K562 (cell line): Measurements from ENCODE around the gene CFAP251. TPM values are rescaled to one million over a fixed set of nuclear protein-coding genes. Genes with fewer than 3 reads are reported as not detected.

Experiments
- ATAC-seq: fragments of 200-7000 bp; cut with Tn5 transposase; 3 replicates; pipeline ENCODE4 v1.9.1; 2020; ENCODE audit warnings: moderate library complexity
- BruUV-seq: library from RNA; stranded (reverse); fragments of 400-500 nt; replicated peaks from 2 replicates; lab custom pipeline; 2021; lab: Mats Ljungman, UMichigan
- CTCF ChIA-PET: fragments of 300-600 bp; formaldehyde crosslinking; extraction: SDS; loops from one replicate; lab custom pipeline; 2021; ENCODE audit warnings: low intra/inter-chr PET ratio; lab: Yijun Ruan, JAX
- POLR2A ChIA-PET: fragments of 300-600, 350-650 bp; sonication (Branson Sonifier 250); formaldehyde crosslinking; extraction: SDS; loops from one replicate; lab custom pipeline; 2021; ENCODE audit warnings: antibody characterized with exemption, inconsistent platforms; lab: Yijun Ruan, JAX
- DNase-seq, 4 experiments: peaks; one replicate each; pipeline versions ENCODE4 v3.0.0 to v3.0.0-alpha.2; 2011 to 2018; ENCODE audit warnings: low spot score in 3 of 4, mixed read lengths in 3 of 4; ENCODE audit errors: extremely low read depth in 1 of 4
- FAIRE-seq: peaks from 2 replicates; lab custom pipeline; 2011; peaks lifted over from hg19 to GRCh38; lab: Jason Lieb, UNC
- H2AFZ ChIP-seq: 2 replicates; pipeline ENCODE4 v1.6.0; 2011; ENCODE audit warnings: low read depth, low read length, control low read depth, inconsistent platforms
- H3K27ac ChIP-seq: fragments of 200-600 bp; 3 replicates; pipeline ENCODE4 v1.8.0; 2011; ENCODE audit warnings: low read depth, mild to moderate bottlenecking, control low read depth, inconsistent platforms, low read length, moderate library complexity, mixed read lengths; ENCODE audit errors: extremely low read depth
- H3K27me3 ChIP-seq, 2 experiments: fragments of 300-600 bp in 1 of 2; 2 replicates in 1 of 2; 3 replicates in 1 of 2; pipeline versions ENCODE4 v1.6.0 to v1.8.0; 2011; ENCODE audit warnings: inconsistent platforms in 2 of 2, low read length in 2 of 2, mild to moderate bottlenecking in 1 of 2, mixed read lengths in 1 of 2, moderate library complexity in 1 of 2; ENCODE audit not compliant: control insufficient read depth in 2 of 2, insufficient read depth in 2 of 2
- H3K36me3 ChIP-seq: fragments of 300-600 bp; 3 replicates; pipeline ENCODE4 v1.8.0; 2011; ENCODE audit warnings: mild to moderate bottlenecking, low read length, inconsistent platforms; ENCODE audit not compliant: control insufficient read depth, insufficient read depth
- H3K4me1 ChIP-seq, 2 experiments: fragments of 200-600 bp in 1 of 2; replicated peaks in 1 of 2; 2 replicates in 1 of 2; 3 replicates in 1 of 2; pipeline versions ENCODE4 v1.5.1 to v1.8.0; 2011; ENCODE audit warnings: inconsistent platforms in 2 of 2, low read length in 2 of 2, mild to moderate bottlenecking in 1 of 2, mixed read lengths in 1 of 2, moderate library complexity in 1 of 2; ENCODE audit not compliant: control insufficient read depth in 2 of 2, insufficient read depth in 2 of 2
- H3K4me2 ChIP-seq: 2 replicates; pipeline ENCODE4 v1.6.1; 2011; ENCODE audit warnings: low read length, control low read depth, inconsistent platforms, mixed read lengths; ENCODE audit not compliant: insufficient read depth
- H3K4me3 ChIP-seq: fragments of 200-600 bp; sonication (generic), shearing (Covaris generic); 2 replicates; pipeline ENCODE4 v1.5.1; 2016; ENCODE audit warnings: control low read depth, inconsistent platforms
- H3K79me2 ChIP-seq: fragments of 200-600 bp; 3 replicates; pipeline ENCODE4 v1.8.0; 2011; ENCODE audit warnings: low read length, inconsistent platforms; ENCODE audit not compliant: control insufficient read depth, insufficient read depth
- H3K9ac ChIP-seq, 2 experiments: 2 replicates each; pipeline versions ENCODE4 v1.6.0 to v1.6.1; 2011; ENCODE audit warnings: low read depth in 2 of 2, low read length in 2 of 2, control low read depth in 1 of 2, inconsistent platforms in 1 of 2, mild to moderate bottlenecking in 1 of 2, mixed read lengths in 1 of 2; ENCODE audit not compliant: insufficient read depth in 1 of 2
- H3K9me1 ChIP-seq: one replicate; pipeline ENCODE4 v1.6.0; 2011; ENCODE audit warnings: inconsistent platforms, mild to moderate bottlenecking, low read length, moderate library complexity; ENCODE audit not compliant: control insufficient read depth, insufficient read depth
- H3K9me3 ChIP-seq: replicated peaks from 2 replicates; pipeline ENCODE4 v1.5.1; 2011; ENCODE audit warnings: low read depth, low read length, inconsistent platforms; ENCODE audit not compliant: control insufficient read depth, insufficient read depth
- H4K20me1 ChIP-seq: replicated peaks from 2 replicates; pipeline ENCODE4 v1.6.1; 2011; ENCODE audit warnings: low read length, inconsistent platforms, mixed read lengths; ENCODE audit not compliant: control insufficient read depth, insufficient read depth
- AFF4 ChIP-seq: sonication (generic); formaldehyde crosslinking; IDR thresholded peaks from 2 replicates; pipeline ENCODE4 v1.8.0; 2023; ENCODE audit warnings: mild to moderate bottlenecking, missing genetic modification reagents
- ZNF121 ChIP-seq: sonication (generic); formaldehyde crosslinking; conservative IDR thresholded peaks from 2 replicates; pipeline ENCODE4 v1.8.0; 2022; ENCODE audit warnings: missing genetic modification reagents
- WGBS: fragments of 100-300 bp; shearing (Covaris generic); methylation state at CpG from one replicate; pipeline ENCODE4 v1.1.6; 2016; ENCODE audit warnings: low coverage, mixed read lengths; ENCODE audit not compliant: insufficient coverage; ENCODE audit errors: missing lambda C conversion rate; 5-methylcytosine and 5-hydroxymethylcytosine counted together
- in situ Hi-C: fragments of 300-500 bp; cut with MboI; formaldehyde crosslinking; loops from 4 replicates; pipeline ENCODE4 v1.15.0; 2018; ENCODE audit warnings: inconsistent platforms, mixed read lengths
- intact Hi-C: fragments of 100-400 bp; cut with micrococcal nuclease; formaldehyde crosslinking; loops from 2 replicates; pipeline ENCODE4 v1.14.2; 2022
- polyA plus RNA-seq, 8 experiments: library from polyadenylated mRNA; depleted of rRNA in 4 of 8; stranded (reverse) in 5 of 8; unstranded in 3 of 8; fragments of >200 nt; fragmentation: Nextera tagmentation in 2 of 8; fragmentation: Illumina TruSeq in 1 of 8; extraction: Ambion mirVana in 2 of 8; extraction: Trizol in 1 of 8; gene quantifications; 2 replicates each; pipeline versions ENCODE4 v1.2.1 to v1.2.3, GENCODE V29; 2011 to 2014; ENCODE audit warnings: inconsistent platforms in 1 of 8, missing spikeins in 1 of 8
- total RNA-seq, 7 experiments: library from RNA; depleted of rRNA in 6 of 7; stranded (reverse); fragments of >200 nt in 6 of 7; fragmentation: Illumina TruSeq in 2 of 7; extraction: Trizol in 2 of 7; gene quantifications; 2 replicates each; pipeline versions ENCODE4 v1.2.1 to v1.2.3, GENCODE V29; 2011 to 2021; ENCODE audit warnings: low replicate concordance in 1 of 7

The CFAP251 gene
- total and polyA plus RNA-seq, 9 of the 15 experiments (the other 6 are each of a cell fraction or from before 2014, with no cell fraction given): 16.6 to 31.0 (median 19.1) TPM

GRCh38 chr12:122036153-122036552 is 117.8 kb downstream of the CFAP251 start:
- peaks cover 0 to 2% of the 10 kb centered on the region in 2 experiments; a peak in 1 of 5 replicates for H3K4me1 ChIP-seq
- no peak overlapping the region for H3K9ac ChIP-seq
- no peaks in the 10 kb centered on the region for H4K20me1 ChIP-seq
- no peaks in the 10 kb centered on the region for H3K9me3 ChIP-seq
- 93% methylated on average over 6 of the region's 6 CpGs for WGBS
- no peak for FAIRE-seq
- H3K36me3 ChIP-seq: peaks cover 55% of the 10 kb centered on the region; the same call in 1 of the 3 replicates
- intact Hi-C loops (no loop called here), in situ Hi-C loops (no loop called here)
- CTCF ChIA-PET: no interaction called here
- POLR2A ChIA-PET: no interaction called here
- TF ChIP-seq ZNF121 (CRISPR knock-in tag): 0 out of 2 replicates have a peak, but pooled peaks have one; percentile 34
- no peak for TF ChIP-seq AFF4
- peaks cover 17% of the 10 kb centered on the region for H3K79me2 ChIP-seq
- no peak overlapping the region for H3K4me3 ChIP-seq
- H3K4me2 ChIP-seq: no peak overlapping the region
- no peak for DNase-seq
- no peak for ATAC-seq
- H2AFZ ChIP-seq: no peak overlapping the region
- no peak overlapping the region for H3K27ac ChIP-seq
- H3K9me1 ChIP-seq: no peaks in the 10 kb centered on the region
- no peaks in the 10 kb centered on the region for H3K27me3 ChIP-seq
- BruUV-seq: no TSS peak
